Measurements from ENCODE around the gene SEPTIN11. TPM values are rescaled to one million over a fixed set of nuclear protein-coding genes. Genes with fewer than 3 reads are reported as not detected.

The SEPTIN11 gene
- total RNA-seq, 1 donor from 2014 or later, result 106 TPM

DNA sequence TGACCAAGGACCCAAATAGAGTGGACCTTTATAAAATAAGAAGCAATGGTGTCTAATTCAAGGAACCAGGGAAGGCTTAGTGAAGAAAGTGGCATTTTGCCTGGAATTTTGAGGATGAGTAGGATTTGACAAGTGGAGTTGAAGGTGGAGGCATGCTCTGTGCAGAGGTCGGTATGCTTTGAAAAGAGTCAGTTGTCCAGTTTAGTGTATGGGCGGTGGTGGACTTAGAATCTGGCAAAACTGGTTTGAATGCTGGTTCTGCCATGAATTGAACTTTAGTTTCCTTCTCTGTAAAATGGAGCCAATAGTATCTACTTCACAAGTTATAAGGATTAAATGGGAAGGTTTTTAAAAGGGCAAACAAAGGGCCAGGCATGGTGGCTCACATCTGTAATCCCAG lies 29.7 kb downstream of the SEPTIN11 start:
- DNase-seq (ENCODE audit: low read depth in 2 of 2), result no peak

DNA sequence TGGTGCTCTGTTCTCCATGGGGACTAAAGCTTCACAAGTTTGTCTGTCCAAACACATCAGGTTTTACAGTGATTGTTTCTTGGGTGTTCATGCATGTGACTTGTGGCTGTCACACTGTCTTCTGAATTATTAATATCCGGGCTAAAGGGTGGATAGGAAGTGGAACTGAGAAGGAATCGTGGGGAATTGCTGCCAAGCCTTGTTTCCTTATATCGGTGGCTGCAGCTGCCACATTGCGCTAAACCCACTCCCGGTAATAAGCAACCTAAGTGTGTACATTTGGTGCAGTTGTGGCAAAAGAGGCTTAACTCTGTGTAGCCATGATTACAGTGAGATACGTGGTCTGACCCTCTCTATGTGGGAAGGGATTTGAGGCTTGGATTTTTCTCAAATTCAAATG lies 30.7 kb downstream of the SEPTIN11 start:
- DNase-seq (ENCODE audit: low read depth in 2 of 2), result no peak

DNA sequence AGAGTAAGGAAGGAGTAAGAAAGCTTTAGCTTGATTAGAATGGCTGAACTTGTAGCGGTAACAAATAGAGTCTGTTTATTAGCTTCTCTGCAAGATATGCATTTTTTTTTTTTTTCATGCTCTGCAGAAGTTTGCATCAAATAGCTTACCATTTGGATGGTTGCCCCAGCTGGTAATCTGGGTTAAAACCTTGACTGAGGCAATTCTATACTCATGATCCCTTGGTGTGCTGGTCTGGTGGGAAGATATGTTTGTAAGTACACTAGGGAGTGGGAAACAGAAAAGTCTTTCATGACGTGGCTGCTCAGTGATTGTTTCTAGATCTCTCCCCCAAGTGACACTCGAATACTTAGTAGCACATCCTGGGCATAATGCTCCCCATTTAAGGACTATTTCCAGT lies 32.1 kb downstream of the SEPTIN11 start:
- no peak for DNase-seq (ENCODE audit: low read depth in 2 of 2)

DNA sequence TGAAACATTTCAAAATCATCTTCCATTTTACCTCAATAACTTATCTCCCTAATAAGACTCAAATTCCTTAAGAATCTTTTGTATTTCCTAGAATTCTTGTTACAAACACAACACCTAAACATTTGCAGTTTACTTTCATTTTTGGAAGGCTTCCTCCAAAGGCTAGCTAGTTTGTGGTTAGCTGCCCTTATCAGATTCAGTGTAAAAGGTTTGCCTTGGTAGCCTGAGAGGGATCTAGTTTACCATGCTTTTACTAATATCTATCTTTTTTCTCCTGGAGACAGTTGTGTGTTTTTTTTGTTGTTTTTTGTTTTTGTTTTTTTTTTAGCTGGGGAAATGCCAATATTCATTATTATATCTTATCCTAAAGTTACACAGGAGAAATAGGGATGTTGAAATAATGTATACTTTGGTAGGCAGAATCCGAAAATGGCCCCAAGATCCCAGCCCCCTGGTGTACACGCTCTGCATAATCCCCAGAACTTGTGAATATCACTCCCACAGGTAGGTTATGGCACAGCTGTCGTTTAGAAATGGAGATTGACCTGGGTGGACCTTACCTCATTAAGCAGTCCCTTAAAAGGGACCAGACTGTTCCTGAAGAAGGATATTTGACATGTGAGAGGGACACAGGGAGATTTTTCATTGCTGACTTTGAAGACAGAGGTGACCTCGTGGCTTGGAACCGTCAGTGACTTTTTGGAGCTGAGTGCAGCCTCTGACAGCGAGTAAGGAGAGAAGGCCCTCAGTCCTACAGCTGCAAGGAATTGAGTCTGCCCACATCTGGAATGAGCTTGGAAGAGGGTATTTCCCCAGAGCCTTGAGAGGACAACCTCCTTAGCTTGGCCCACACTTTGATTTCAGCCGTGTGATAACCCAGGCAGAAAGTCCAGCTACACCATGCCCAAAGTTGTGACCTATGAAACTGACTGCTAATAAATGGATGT lies 33.4 kb downstream of the SEPTIN11 start:
- no peak for DNase-seq (ENCODE audit: low read depth in 2 of 2)

DNA sequence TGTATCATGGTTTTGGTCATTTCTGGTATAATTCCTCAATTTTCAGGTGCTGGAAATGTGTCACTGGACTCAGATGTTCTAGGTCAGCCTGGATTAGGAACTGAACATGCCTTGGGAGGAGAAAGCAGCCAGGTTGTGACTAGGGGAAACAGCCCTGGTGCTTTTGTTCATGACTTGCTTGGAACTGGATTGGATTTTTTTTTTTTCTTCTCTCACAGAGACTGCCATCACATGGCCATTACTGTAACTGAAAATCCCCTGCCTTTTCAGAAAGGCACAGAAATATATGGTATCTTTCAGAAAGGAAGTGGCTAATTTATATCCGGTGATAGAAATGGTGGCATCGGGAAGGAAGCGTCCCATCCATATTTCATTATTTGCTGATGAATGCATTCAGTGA lies 34.6 kb downstream of the SEPTIN11 start:
- DNase-seq (ENCODE audit: low read depth in 2 of 2), result peak; percentile 86 to 88

DNA sequence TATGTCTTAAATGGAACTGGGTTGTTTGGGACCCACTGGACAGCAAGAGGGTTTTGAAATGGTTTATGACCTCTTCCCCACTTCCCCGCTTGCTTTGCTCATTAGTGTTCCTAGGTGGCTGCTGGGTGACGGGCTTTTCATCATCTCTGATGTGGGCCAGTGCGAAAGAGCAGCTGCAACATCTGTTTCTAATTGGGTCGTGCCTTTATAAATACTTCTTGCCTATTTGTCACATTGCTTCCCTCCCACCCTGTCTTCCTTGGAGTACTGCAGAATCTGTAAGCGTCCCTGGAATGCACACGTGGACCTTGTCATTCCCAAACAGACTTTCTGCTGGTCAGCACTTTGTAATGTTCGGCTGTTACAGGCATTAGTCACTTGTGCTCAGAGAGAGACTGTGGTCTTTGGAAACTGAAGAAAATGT lies 35.2 kb downstream of the SEPTIN11 start:
- DNase-seq (ENCODE audit: low read depth in 2 of 2), result peak; percentile 69 to 85

DNA sequence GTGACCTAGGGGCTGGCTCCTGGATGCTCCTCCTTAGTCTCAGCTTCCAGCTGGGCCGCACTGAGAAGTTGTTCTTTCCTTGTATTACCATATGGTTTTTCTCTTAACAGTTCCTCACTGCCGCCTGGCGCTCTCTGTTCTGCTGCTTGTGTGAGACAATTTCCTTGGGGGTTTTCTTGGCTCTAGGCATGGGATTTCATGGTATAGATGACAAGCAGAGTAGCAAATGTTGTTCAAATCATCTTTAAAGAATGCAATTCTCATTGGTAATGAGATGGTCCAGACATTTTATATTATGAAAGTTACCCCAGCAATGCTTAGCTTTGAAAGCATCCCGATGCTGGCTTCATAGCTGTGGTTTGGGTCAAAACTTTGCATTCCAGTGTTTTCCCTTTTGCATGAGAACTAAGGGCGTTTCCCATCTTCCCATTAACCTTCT lies 37.6 kb downstream of the SEPTIN11 start:
- DNase-seq (ENCODE audit: low read depth in 2 of 2), result no peak

DNA sequence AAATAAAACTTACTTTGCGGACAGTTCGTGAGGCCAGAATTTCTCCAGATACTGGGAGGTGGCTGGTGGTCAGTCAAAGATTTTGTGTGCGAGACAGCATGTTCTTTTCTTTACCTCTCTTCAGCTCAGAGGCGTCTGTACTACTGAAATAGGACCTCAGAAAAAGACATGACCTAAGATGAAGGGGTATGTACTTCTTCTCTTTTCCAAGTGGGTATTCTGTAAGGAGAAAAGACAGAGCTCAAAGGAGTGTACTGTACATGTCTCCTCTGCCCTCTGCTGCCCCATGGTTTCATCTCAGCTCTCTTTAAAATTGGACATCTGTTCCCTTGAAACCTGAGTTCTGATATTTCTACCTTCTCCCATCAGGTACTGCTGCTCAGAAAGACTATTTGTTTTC lies 38.1 kb downstream of the SEPTIN11 start:
- no peak for DNase-seq (ENCODE audit: low read depth in 2 of 2)

DNA sequence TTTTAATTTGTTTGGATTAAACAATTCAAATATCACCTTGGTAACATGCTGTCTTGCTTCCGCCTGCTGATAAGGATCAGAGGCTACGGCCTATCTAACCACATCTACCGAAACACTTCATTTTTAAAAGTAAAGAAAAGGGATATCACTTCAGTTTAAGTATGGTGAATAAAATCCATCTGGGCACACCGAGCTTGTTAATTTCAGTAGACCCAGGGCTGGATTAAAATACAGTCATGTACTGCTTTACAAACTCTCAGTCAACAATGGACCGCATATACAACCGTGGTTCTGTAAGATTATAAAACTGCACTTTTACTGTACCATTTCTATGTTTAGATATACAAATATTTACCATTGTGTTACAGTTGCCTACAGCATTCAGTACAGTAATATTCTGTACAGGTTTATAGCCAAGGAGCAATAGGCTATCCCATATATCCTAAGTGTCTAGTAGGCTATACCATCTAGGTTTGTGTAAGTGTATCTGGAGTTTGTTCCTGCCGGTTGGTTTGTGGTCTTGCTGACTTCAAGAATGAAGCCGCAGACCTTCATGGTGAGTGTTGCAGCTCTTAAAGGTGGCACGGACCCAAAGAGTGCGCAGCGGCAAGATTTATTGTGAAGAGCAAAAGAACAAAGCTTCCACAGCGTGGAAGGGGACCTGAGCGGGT lies 40.0 kb downstream of the SEPTIN11 start:
- no peak for DNase-seq (ENCODE audit: low read depth in 2 of 2)

DNA sequence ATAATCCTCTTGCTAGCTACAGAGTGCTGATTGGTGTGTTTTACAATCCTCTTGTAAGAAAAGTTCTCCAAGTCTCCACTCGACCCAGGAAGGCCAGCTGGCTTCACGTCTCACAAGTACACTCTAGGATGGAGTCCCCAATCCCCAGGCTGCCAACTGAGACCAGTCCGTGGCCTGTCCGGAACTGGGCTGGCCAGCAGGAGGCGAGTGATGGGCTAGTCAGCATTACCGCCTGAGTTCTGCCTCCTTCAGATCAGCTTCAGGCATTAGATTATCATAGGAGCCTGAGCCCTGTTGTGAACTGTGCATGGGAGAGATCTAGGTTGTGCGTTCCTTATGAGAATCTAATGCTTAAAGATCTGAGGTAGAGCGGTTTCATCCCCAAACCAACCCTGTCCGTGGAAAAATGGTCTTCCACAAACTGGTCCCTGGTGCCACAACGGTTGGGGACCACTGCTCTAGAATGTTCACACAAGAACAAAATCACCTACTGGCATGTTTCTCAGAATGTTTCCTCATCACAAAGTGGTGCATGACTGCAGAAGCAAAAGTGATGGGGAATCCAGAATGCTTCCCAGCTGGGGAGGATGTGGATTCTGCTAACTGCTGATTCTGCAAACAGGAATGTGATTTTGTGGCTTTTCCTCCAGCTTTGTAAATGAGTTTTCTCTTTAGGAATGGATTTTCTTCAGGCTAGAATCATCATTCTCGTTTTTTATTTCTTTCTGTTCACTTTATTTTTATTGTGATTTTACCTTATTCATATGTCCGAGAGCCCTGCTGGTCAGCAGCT lies 40.9 kb downstream of the SEPTIN11 start:
- no peak for DNase-seq (ENCODE audit: low read depth in 2 of 2)

DNA sequence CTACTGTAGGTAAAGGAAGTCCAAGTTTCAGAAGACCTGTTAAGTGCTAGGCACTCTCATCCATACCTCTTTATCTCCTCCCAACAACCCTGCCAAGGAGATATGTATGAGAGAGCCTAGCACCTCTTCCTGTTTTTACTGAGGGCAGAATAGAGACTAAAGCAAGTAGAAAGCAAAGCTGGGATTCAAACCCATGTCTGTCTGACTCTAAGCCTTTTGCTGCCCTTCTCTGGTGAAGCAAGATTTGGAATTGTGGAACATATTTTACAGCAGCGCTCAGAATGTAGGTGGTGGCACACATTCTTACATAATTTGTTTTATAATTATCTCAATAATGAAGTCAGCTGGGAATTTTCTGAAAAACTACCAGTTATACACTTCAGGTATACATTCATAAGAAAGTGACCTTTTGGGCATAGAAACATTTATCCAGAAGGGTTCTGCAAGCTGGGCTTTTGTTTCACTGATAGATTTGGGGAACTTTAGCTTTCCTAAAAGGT lies 41.7 kb downstream of the SEPTIN11 start:
- DNase-seq (ENCODE audit: low read depth in 2 of 2), result no peak

DNA sequence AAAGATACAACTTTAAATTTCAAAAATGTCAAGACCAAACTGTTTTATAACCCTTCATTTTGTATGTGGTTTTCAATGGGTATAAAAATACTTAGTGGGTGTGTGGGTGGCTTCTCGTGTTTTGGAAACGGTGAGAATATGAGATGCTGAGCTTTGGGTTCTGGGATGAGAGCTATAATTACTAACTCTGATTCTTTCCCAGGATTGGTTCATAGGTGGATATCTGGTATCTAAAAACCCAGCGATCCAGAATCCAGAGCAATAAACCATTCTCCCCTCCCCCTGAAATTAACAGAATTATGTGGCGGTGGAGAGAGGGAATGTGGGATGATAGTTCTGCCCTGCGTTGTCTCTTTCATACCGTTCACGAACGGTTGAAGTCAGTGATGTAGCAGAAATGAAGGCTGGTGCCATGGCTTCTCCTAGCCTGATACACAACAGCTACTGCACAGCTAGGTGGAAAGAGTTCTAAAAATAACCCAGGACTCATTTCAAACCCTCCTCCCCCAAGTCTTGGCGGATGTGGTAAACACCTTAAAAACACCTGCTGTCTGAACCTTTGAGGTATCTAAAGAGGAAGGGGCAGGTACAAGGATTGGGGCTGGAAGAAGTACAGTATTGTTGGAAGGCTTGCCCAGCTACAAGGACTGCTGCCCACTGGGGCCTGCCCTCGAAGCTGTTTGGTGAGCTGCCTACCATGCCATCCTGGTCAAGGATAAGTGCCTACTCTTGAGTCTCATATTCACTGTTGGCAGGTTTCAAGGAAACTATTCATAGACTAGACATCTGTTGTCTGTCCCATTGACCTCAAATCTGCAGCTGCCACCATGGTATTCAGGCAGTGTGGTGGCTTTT lies 44.5 kb downstream of the SEPTIN11 start:
- no peak for DNase-seq (ENCODE audit: low read depth in 2 of 2)

DNA sequence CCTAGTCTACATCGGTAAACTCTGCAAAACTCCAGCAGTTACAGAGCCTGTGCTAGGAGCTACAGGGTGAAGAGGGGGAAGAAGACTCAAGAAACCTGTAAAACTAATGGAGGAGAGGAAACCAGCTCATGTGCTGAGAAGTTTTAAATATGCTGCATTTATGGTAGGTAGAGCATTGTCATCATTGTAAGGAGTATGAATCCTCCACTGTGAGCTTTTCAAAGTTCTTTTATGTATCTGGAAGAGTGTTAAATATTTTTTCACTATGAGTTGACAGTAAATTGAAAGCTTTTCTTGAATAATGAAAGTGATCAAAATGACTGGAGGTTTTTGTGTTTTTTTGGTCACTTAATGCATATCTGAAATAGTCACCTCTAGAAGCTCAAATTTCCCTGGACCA lies 46.2 kb downstream of the SEPTIN11 start:
- DNase-seq (ENCODE audit: low read depth in 2 of 2), result no peak

DNA sequence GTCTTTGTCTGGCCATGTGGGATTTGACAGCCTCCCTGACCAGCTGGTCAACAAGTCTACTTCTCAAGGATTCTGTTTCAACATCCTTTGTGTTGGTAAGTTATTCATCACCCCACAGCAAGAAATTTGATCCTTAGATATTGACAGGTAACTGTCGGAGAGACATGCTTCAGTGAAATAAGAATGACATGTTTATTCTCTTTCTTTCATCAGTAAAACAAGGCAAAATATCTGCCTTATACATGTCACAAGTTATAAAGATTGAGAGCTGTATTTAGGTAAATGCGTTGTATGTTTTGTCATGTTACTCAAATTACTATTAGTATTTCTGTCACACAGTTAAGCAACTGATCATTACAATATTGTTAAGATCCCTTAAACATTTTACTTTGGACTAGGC lies 46.9 kb downstream of the SEPTIN11 start:
- no peak for DNase-seq (ENCODE audit: low read depth in 2 of 2)

DNA sequence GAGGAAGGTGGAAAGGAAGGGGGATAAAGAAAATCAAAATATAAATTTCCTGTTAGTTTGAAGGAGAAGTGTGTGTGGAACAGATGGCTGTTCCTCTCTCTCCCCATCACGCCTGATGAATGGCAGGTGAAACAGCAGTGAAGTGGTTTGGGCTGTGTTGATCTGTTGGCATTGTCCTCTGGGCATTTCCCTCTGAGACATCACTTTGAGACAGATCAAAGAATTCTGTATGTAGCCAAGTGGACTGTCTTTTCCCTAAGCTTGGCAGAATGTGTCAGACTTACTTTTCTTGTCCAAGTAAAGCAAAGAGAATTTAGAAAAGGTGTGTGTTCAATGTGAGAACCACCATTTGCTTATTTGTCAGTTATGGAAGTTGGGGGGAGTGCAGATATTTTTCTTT lies 47.5 kb downstream of the SEPTIN11 start:
- DNase-seq (ENCODE audit: low read depth in 2 of 2), result no peak

DNA sequence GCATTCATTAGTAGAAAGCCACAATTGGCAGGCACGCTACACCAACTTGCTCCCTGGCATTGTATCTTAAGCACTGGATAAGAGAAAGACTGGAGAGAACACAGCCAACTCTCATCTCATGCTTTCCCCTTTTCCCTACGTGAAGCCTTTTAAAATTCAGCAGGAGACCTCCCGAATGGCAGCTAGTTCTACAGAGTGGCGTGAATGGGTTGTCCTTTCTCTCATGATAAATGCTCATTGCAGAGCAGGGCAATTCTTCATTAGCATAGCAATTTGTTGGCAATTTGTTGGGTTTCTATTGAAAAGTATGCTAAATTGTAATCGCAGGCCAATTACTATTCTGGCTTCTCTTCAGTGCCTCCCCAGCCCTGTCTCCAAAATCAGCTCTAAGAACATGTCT lies 48.0 kb downstream of the SEPTIN11 start:
- DNase-seq (ENCODE audit: low read depth in 2 of 2), result no peak

DNA sequence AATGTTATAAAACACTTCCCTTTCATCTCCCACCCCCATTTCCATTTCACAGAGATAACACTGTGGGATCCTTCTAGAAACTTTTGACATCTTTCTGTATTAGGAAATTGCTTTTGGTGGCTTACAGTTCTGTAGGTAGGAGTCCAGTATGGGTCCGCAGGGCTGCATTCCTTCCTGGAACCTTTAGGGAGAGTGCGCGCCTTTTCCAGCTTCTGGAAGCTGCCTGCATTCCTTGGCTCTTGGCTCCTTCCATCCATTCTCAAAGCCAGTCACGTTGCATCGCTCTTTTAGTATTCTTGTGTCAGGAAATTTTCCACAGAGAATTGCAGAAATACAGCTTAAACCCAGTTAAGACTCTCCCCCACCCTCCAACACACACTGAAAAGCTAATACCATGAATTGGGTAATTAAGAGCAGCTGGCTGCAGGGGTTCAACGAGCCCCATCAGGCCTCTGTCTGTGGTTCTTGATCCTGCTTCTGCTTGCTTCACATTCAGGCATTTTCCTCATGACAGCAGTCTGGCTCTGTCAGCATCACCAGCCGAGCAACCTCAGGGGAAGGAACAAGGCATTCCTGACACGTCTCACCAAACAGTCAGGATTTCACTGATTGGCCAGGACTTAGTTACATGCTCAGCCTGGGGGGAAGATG lies 48.8 kb downstream of the SEPTIN11 start:
- no peak for DNase-seq (ENCODE audit: low read depth in 2 of 2)
